WI38 (cell line): Measurements from ENCODE around the gene USP37.

Experiments
- H3K4me3 ChIP-seq: 2 replicates; pipeline ENCODE4 v1.5.1; 2011; ENCODE audit warnings: low read depth, mild to moderate bottlenecking, control low read depth, low read length
- CTCF ChIP-seq: IDR thresholded peaks from 2 replicates; pipeline ENCODE4 v1.5.1; 2012; ENCODE audit warnings: low read depth, mild to moderate bottlenecking, control low read depth, low read length

USP37 gene

GRCh38 chr2:218568190-218569037, at the start of gene USP37, which contains the start of gene CNOT9:
TSS of gene USP37 (minus strand) at chr2:218568351. CDS start at chr2:218558653, 9,698 bp downstream.
TSS of gene CNOT9 (plus strand) at chr2:218568839. CDS start at chr2:218568955, 116 bp downstream.
- no peak for TF ChIP-seq CTCF
- peak within 1 kb of the TSS; percentile 94 for H3K4me3 ChIP-seq

- no peak for TF ChIP-seq CTCF
- H3K4me3 ChIP-seq: no peak overlapping the region
These were observed 47.7 kb upstream of the USP37 start for GRCh38 chr2:218615868-218616315.

GRCh38 chr2:218607436-218608115, 39.4 kb upstream of the USP37 start, which contains the start of gene PLCD4:
TSS of gene PLCD4 (plus strand) at chr2:218607899. CDS start at chr2:218615740, 7,841 bp downstream.
- TF ChIP-seq CTCF: no peak
- H3K4me3 ChIP-seq: peak within 1 kb of the TSS; percentile 36

DNA sequence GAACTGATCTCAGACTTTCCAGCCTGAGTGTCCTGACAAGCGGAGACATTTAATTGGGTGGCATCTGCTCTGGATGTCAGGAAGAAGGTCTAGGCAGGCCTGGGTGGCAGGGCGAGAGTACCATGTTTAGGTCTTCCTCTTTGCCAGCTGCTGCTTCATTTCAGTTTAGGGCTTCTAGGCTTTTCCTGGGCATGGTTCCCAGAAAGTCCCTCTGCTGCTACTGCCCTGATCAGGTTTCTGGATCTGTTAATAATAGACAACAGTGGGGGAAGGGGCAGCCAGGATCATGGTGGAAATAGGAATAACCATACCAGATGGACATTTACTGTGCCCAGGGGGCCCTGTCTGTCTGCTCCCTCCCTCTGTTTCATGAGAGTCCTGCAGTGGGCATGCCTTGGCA, 37.3 kb upstream of the USP37 start:
- TF ChIP-seq CTCF: no peak
- H3K4me3 ChIP-seq: no peak overlapping the region

DNA sequence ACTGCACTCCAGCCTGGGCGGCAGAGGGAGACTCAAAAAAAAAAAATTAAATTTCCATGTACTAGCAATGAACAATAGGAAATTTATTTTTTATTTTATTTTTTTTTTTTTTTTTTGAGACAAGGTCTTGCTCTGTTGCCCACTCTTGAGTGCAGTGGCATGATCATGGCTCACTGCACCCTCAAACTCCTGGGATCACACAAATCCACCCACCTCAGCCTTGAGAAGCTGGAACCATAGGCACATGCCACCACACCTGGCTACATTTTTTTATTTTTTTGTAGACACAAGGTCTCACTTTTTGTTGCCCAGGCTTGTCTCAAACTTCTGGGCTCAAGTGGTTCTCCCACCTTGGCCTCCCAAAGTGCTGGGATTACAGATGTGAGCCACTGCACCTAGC, 17.4 kb upstream of the USP37 start:
- TF ChIP-seq CTCF: no peak
- no peak overlapping the region for H3K4me3 ChIP-seq

DNA sequence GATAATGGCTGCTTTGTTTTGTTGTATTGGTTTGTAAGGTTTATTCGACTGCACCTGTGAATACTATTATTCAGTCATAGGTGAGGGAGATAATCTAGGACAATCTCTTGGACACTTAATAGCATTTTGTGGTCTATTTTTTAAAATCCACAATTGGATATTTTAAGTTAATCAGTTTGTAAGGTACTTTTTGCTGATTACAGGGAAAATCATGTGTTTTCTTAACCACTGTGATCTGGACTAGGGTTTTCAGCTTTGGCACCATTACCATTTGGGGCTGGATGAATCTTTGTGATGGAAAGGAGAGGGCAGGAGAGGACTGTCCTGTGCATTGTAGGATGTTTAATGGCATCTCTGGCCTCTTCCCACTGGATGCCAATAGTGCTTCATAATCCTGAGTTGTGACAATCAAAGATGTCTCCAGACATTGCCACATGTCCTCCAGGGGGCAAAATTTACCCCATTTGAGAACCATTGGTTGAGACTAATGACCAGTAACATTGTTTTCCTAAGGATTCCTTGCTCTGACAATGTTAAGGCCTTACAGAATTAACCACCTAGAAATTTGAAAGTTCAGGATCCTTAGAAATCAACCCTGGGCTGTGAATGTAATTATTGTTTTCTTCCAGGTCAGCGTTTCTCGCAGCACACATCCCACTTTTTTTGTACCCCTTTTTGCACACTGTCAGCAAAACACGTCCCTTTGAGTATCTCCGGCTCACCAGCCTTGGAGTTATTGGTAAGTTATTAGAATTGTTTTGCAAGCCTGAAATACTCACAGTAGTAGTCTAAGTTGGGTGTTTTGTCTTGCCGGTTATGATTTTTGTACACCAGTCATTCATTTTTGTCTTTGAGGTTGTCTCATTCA, 16.1 kb upstream of the USP37 start:
- H3K4me3 ChIP-seq: no peak overlapping the region
- no peak for TF ChIP-seq CTCF
